Hepatocyte (in vitro differentiated cells): ENCODE measurements around the gene SREBF1. TPM values are rescaled to one million over a fixed set of nuclear protein-coding genes. Genes with fewer than 3 reads are reported as not detected.

ENCODE experiments used
- DNase-seq: peaks from one replicate; pipeline ENCODE4 v3.0.0-alpha.2; 2016; ENCODE audit warnings: low spot score
- H2AFZ ChIP-seq: fragments of 200-600 bp; sonication (generic); 2 replicates; pipeline ENCODE4 v1.6.0; 2016; ENCODE audit warnings: antibody characterized with exemption, mild to moderate bottlenecking
- H3K27ac ChIP-seq: fragments of 200-600 bp; sonication (generic); 2 replicates; pipeline ENCODE4 v1.5.1; 2016; ENCODE audit warnings: mild to moderate bottlenecking
- H3K27me3 ChIP-seq: fragments of 200-600 bp; sonication (generic); 2 replicates; pipeline ENCODE4 v1.6.1; 2016
- H3K36me3 ChIP-seq: fragments of 200-600 bp; sonication (generic); replicated peaks from 2 replicates; pipeline ENCODE4 v1.5.1; 2016; ENCODE audit warnings: low read depth; ENCODE audit not compliant: insufficient read depth
- H3K4me1 ChIP-seq: fragments of 200-600 bp; sonication (generic); 2 replicates; pipeline ENCODE4 v1.5.1; 2016; ENCODE audit warnings: mild to moderate bottlenecking, moderate library complexity; ENCODE audit not compliant: insufficient read depth
- H3K4me2 ChIP-seq: fragments of 200-600 bp; sonication (generic); 2 replicates; pipeline ENCODE4 v1.6.0; 2016
- H3K4me3 ChIP-seq: fragments of 200-600 bp; sonication (generic); 2 replicates; pipeline ENCODE4 v1.5.1; 2016; ENCODE audit warnings: mild to moderate bottlenecking
- H3K79me2 ChIP-seq: fragments of 200-600 bp; sonication (generic); 2 replicates; pipeline ENCODE4 v1.6.0; 2017; ENCODE audit warnings: mild to moderate bottlenecking
- H3K9me2 ChIP-seq: fragments of 200-600 bp; sonication (generic); replicated peaks from 2 replicates; pipeline ENCODE4 v1.6.0; 2017; ENCODE audit warnings: mild to moderate bottlenecking; ENCODE audit not compliant: insufficient read depth
- H3K9me3 ChIP-seq: fragments of 200-600 bp; sonication (generic); 2 replicates; pipeline ENCODE4 v1.5.1; 2016; ENCODE audit warnings: low read depth, mild to moderate bottlenecking
- H4K20me1 ChIP-seq: fragments of 200-600 bp; sonication (generic); 2 replicates; pipeline ENCODE4 v1.6.0; 2016; ENCODE audit warnings: mild to moderate bottlenecking; ENCODE audit not compliant: insufficient read depth, poor library complexity, severe bottlenecking
- CTCF ChIP-seq: fragments of 200-600 bp; sonication (generic); IDR thresholded peaks from 2 replicates; pipeline ENCODE4 v1.5.1; 2016; ENCODE audit warnings: antibody characterized with exemption, mild to moderate bottlenecking; ENCODE audit not compliant: poor library complexity
- EZH2 ChIP-seq: fragments of 200-600 bp; sonication (generic); IDR thresholded peaks from 2 replicates; pipeline ENCODE4 v1.6.1; 2016; ENCODE audit warnings: antibody characterized with exemption, mild to moderate bottlenecking, borderline replicate concordance
- EZH2phosphoT487 ChIP-seq: fragments of 200-600 bp; sonication (generic); IDR thresholded peaks from one replicate; pipeline ENCODE4 v1.6.1; 2018; ENCODE audit warnings: antibody characterized with exemption, mild to moderate bottlenecking, low read depth, moderate library complexity; ENCODE audit not compliant: unreplicated experiment, severe bottlenecking
- WGBS: methylation state at CpG from one replicate; pipeline ENCODE4 v1.1.6; 2016; ENCODE audit warnings: low lambda C conversion rate; ENCODE audit errors: missing lambda C conversion rate; 5-methylcytosine and 5-hydroxymethylcytosine counted together
- polyA plus RNA-seq: library from polyadenylated mRNA; unstranded; fragments of >200 nt; fragmentation: Nextera tagmentation; extraction: Ambion mirVana; gene quantifications from 2 replicates; pipeline ENCODE4 v1.2.1, GENCODE V29; 2016
- total RNA-seq: library from RNA; depleted of rRNA; stranded (reverse); fragments of >200 nt; gene quantifications from 2 replicates; pipeline ENCODE4 v1.2.3, GENCODE V29; 2014

Gene SREBF1
- total and polyA plus RNA-seq, 2 experiments from 2014 or later, result 57.1 to 140 TPM

GRCh38 chr17:17870247-17870646 is 33.5 kb upstream of the SREBF1 start:
- Histone ChIP-seq H3K4me2 (no peak overlapping the region), H4K20me1 (no peaks in the 10 kb centered on the region), H3K9me3 (no peaks in the 10 kb centered on the region), H3K36me3 (no peaks in the 10 kb centered on the region), H3K9me2 (no peaks in the 10 kb centered on the region), H3K79me2 (no peaks in the 10 kb centered on the region), H3K27ac (no peak overlapping the region), H2AFZ (no peak overlapping the region), H3K4me1 (peaks cover 14% of the 10 kb centered on the region), H3K27me3 (no peaks in the 10 kb centered on the region), H3K4me3 (no peak overlapping the region)
- WGBS, result 88% methylated on average over 6 of the region's 6 CpGs
- TF ChIP-seq EZH2phosphoT487 (no peak), EZH2 (no peak), CTCF (no peak)
- no peak for DNase-seq

DNA sequence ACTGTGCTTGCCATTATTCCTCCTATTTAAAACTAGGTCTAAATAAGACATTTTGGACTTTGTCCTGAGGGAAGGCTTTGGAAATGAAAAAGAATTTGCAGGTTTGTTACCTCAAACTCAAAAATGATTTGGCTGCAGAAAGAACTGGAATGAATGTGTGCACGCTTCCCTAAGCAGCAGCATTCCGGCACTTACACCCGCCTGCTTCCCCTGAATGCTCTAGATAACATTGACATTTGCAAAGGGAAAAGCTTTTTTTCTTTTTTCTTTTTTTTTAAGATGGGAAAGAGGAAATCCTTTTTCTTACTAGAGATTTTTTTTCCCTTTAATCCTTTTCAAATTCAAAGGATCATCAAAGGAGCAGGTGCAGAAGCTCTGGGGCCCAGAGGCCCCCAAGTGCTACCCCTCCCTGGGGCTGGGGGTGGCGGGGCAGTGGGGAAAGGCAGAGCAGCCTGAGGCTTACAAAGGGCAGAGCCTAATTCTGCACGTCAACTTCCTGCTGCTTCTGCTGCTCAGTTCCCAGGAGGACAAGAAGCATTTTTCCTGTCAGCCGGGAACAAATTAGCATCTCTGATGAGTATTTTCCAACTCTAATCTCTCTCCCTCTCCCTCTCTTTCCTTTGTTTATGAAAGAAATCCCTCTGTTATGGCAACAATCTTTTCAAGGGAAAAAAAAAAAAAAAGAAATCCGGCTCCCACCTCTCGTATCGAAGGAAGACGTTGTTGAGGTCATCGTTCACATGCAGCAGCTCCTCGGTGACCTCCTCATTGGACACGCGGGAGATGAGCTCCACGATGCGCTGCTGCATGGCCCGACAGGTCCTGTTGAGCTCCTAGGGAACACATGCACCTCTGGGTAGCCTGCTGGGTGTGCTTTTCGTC is 32.1 kb upstream of the SREBF1 start:
- Histone ChIP-seq H3K36me3 (no peaks in the 10 kb centered on the region), H3K27ac (peak overlapping the region; percentile 30), H3K79me2 (no peaks in the 10 kb centered on the region), H3K4me1 (peaks cover 14% of the 10 kb centered on the region), H3K4me3 (no peak overlapping the region), H2AFZ (no peak overlapping the region), H3K27me3 (no peaks in the 10 kb centered on the region), H3K9me2 (no peaks in the 10 kb centered on the region), H3K9me3 (no peaks in the 10 kb centered on the region), H3K4me2 (peak overlapping the region; percentile 47), H4K20me1 (no peaks in the 10 kb centered on the region)
- 39% methylated on average over 18 of the region's 18 CpGs for WGBS
- no peak for DNase-seq
- TF ChIP-seq EZH2phosphoT487 (no peak), CTCF (no peak), EZH2 (no peak)

DNA sequence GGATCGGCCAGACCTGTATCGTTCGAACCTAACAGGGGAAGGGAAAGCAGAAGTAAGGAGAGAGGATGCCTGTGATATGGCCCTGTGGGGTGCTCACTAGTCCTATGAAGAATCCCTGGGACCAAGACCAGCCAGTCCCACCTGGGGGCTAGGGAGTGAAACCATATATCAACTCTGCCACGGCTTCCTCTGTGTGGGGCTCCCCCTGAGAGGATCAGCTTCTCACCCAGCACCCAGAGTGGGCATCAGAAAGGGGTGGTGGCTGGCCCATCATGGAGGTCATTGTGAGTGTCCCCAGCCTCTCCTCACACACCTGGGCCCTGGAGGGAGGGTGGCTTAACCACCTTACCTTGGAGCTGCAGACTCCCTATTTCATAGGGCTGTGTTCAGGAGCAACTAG is 30.1 kb upstream of the SREBF1 start:
- no peaks in the 10 kb centered on the region for H3K27me3 ChIP-seq
- H2AFZ ChIP-seq, result no peak overlapping the region
- WGBS, result 95% methylated on average over 4 of the region's 4 CpGs
- H3K9me2 ChIP-seq, result no peaks in the 10 kb centered on the region
- H3K79me2 ChIP-seq, result no peaks in the 10 kb centered on the region
- no peaks in the 10 kb centered on the region for H3K36me3 ChIP-seq
- no peaks in the 10 kb centered on the region for H4K20me1 ChIP-seq
- no peak overlapping the region for H3K4me3 ChIP-seq
- H3K4me2 ChIP-seq, result no peak overlapping the region
- peaks cover 14% of the 10 kb centered on the region for H3K4me1 ChIP-seq
- TF ChIP-seq EZH2phosphoT487 (no peak), EZH2 (no peak), CTCF (no peak)
- DNase-seq, result no peak
- no peaks in the 10 kb centered on the region for H3K9me3 ChIP-seq
- H3K27ac ChIP-seq, result no peak overlapping the region
